ENCODE data around the gene KRT72.

The KRT72 gene

GRCh38 chr12:52540531-52540930 lies 60.7 kb downstream of the KRT72 start:
- Histone ChIP-seq H3K27me3 (ENCODE audit: insufficient read depth, low read length, poor library complexity, severe bottlenecking) (no peaks in the 10 kb centered on the region), H3K4me2 (ENCODE audit: low read depth, low read length, poor library complexity, severe bottlenecking) (no peak overlapping the region), H3K4me1 (ENCODE audit: insufficient read depth, low read length, poor library complexity, severe bottlenecking) (no peaks in the 10 kb centered on the region), H3K4me3 (ENCODE audit: low read length, poor library complexity, severe bottlenecking) (no peak overlapping the region), H4K20me1 (ENCODE audit: insufficient read depth, low read length, poor library complexity, severe bottlenecking) (no peaks in the 10 kb centered on the region), H3K79me2 (ENCODE audit: insufficient read depth, low read length) (no peaks in the 10 kb centered on the region), H3K36me3 (ENCODE audit: insufficient read depth, low read length) (no peaks in the 10 kb centered on the region), H3K9ac (ENCODE audit: low read depth, low read length, poor library complexity, severe bottlenecking) (no peak overlapping the region), H3F3A (ENCODE audit: low read depth) (no peaks in the 10 kb centered on the region), H2AFZ (ENCODE audit: low read length) (no peak overlapping the region), H3K9me3 (ENCODE audit: insufficient read depth, low read depth, low read length) (no peaks in the 10 kb centered on the region), H3K9me2 (replicated peaks; ENCODE audit: low read depth, low read length) (no peaks in the 10 kb centered on the region)
- TF ChIP-seq CTCF (conservative IDR thresholded peaks at IDR 0.05; ENCODE audit: low read length): no peak
- no peak for TF ChIP-seq EZH2phosphoT487 (IDR thresholded peaks at IDR 0.05; ENCODE audit: borderline replicate concordance)

GRCh38 chr12:52539821-52540173 lies 61.5 kb downstream of the KRT72 start:
- Histone ChIP-seq H3K9me2 (replicated peaks; ENCODE audit: low read depth, low read length) (no peaks in the 10 kb centered on the region), H3K4me2 (ENCODE audit: low read depth, low read length, poor library complexity, severe bottlenecking) (no peak overlapping the region), H3F3A (ENCODE audit: low read depth) (no peaks in the 10 kb centered on the region), H3K27me3 (ENCODE audit: insufficient read depth, low read length, poor library complexity, severe bottlenecking) (no peaks in the 10 kb centered on the region), H3K4me1 (ENCODE audit: insufficient read depth, low read length, poor library complexity, severe bottlenecking) (no peaks in the 10 kb centered on the region), H3K79me2 (ENCODE audit: insufficient read depth, low read length) (no peaks in the 10 kb centered on the region), H3K9ac (ENCODE audit: low read depth, low read length, poor library complexity, severe bottlenecking) (no peak overlapping the region), H4K20me1 (ENCODE audit: insufficient read depth, low read length, poor library complexity, severe bottlenecking) (no peaks in the 10 kb centered on the region), H3K4me3 (ENCODE audit: low read length, poor library complexity, severe bottlenecking) (no peak overlapping the region), H3K9me3 (ENCODE audit: insufficient read depth, low read depth, low read length) (no peaks in the 10 kb centered on the region), H2AFZ (ENCODE audit: low read length) (no peak overlapping the region), H3K36me3 (ENCODE audit: insufficient read depth, low read length) (no peaks in the 10 kb centered on the region)
- TF ChIP-seq EZH2phosphoT487 (IDR thresholded peaks at IDR 0.05; ENCODE audit: borderline replicate concordance): no peak
- TF ChIP-seq CTCF (conservative IDR thresholded peaks at IDR 0.05; ENCODE audit: low read length): no peak

GRCh38 chr12:52539083-52539820 lies 62.0 kb downstream of the KRT72 start:
- Histone ChIP-seq H3K79me2 (ENCODE audit: insufficient read depth, low read length) (no peaks in the 10 kb centered on the region), H3K27me3 (ENCODE audit: insufficient read depth, low read length, poor library complexity, severe bottlenecking) (no peaks in the 10 kb centered on the region), H3K4me2 (ENCODE audit: low read depth, low read length, poor library complexity, severe bottlenecking) (no peak overlapping the region), H3K9me3 (ENCODE audit: insufficient read depth, low read depth, low read length) (no peaks in the 10 kb centered on the region), H3F3A (ENCODE audit: low read depth) (no peaks in the 10 kb centered on the region), H3K36me3 (ENCODE audit: insufficient read depth, low read length) (no peaks in the 10 kb centered on the region), H2AFZ (ENCODE audit: low read length) (no peak overlapping the region), H3K4me3 (ENCODE audit: low read length, poor library complexity, severe bottlenecking) (no peak overlapping the region), H3K9me2 (replicated peaks; ENCODE audit: low read depth, low read length) (no peaks in the 10 kb centered on the region), H3K4me1 (ENCODE audit: insufficient read depth, low read length, poor library complexity, severe bottlenecking) (no peaks in the 10 kb centered on the region), H4K20me1 (ENCODE audit: insufficient read depth, low read length, poor library complexity, severe bottlenecking) (no peaks in the 10 kb centered on the region), H3K9ac (ENCODE audit: low read depth, low read length, poor library complexity, severe bottlenecking) (no peak overlapping the region)
- TF ChIP-seq EZH2phosphoT487 (IDR thresholded peaks at IDR 0.05; ENCODE audit: borderline replicate concordance) (no peak), CTCF (conservative IDR thresholded peaks at IDR 0.05; ENCODE audit: low read length) (no peak)

All from Loucy (cell line).